Endothelial cell of umbilical vein (primary cell): ENCODE data around the gene ZDHHC19. TPM values are rescaled to one million over a fixed set of nuclear protein-coding genes. Genes with fewer than 3 reads are reported as not detected.

Experiments used
- BruUV-seq: library from RNA; stranded (reverse); fragments of 400-500 nt; replicated peaks from 2 replicates; lab custom pipeline; 2021; lab: Mats Ljungman, UMichigan
- CTCF ChIA-PET: fragments of 300-600, 350-600 bp; sonication (Branson Sonifier 250); formaldehyde crosslinking; loops from one replicate; lab custom pipeline; 2021; ENCODE audit warnings: antibody characterized with exemption, inconsistent platforms; lab: Charles Lee
- POLR2A ChIA-PET: fragments of 300-600, 350-600 bp; sonication (Branson Sonifier 250); formaldehyde crosslinking; loops from one replicate; lab custom pipeline; 2021; ENCODE audit warnings: antibody characterized with exemption, inconsistent platforms; lab: Charles Lee
- DNase-seq: peaks from one replicate; pipeline ENCODE4 v3.0.0-alpha.2; 2011; ENCODE audit warnings: low read depth, low spot score
- FAIRE-seq: peaks from 2 replicates; lab custom pipeline; 2011; peaks lifted over from hg19 to GRCh38; lab: Jason Lieb, UNC
- H2AFZ ChIP-seq: 2 replicates; pipeline ENCODE4 v1.6.0; 2012; ENCODE audit warnings: low read depth, low read length, control low read depth, inconsistent platforms
- H3K27ac ChIP-seq: 2 replicates; pipeline ENCODE4 v1.5.1; 2011; ENCODE audit warnings: low read depth, mild to moderate bottlenecking, control low read depth, low read length, moderate library complexity; ENCODE audit not compliant: insufficient read depth
- H3K27me3 ChIP-seq, 2 experiments: 2 replicates each; pipeline versions ENCODE4 v1.6.0 to v1.6.1; 2011; ENCODE audit warnings: low read length in 2 of 2, mixed read lengths in 1 of 2; ENCODE audit not compliant: control insufficient read depth in 2 of 2, insufficient read depth in 2 of 2
- H3K36me3 ChIP-seq, 2 experiments: 2 replicates in 1 of 2; 3 replicates in 1 of 2; pipeline ENCODE4 v1.5.1; 2011; ENCODE audit warnings: low read length in 2 of 2, mild to moderate bottlenecking in 1 of 2, moderate library complexity in 1 of 2; ENCODE audit not compliant: control insufficient read depth in 2 of 2, insufficient read depth in 2 of 2; ENCODE audit errors: extremely low read depth in 1 of 2
- H3K4me1 ChIP-seq: 3 replicates; pipeline ENCODE4 v1.5.1; 2011; ENCODE audit warnings: mild to moderate bottlenecking, low read length; ENCODE audit not compliant: control insufficient read depth, insufficient read depth; ENCODE audit errors: extremely low read depth
- H3K4me2 ChIP-seq: 2 replicates; pipeline ENCODE4 v1.6.1; 2011; ENCODE audit warnings: low read length, control low read depth, mixed read lengths; ENCODE audit not compliant: insufficient read depth
- H3K4me3 ChIP-seq, 3 experiments: fragments of 200-600 bp in 1 of 3; sonication (generic), shearing (Covaris generic) in 1 of 3; replicated peaks in 1 of 3; 2 replicates each; pipeline ENCODE4 v1.5.1; 2011 to 2016; ENCODE audit warnings: control low read depth in 3 of 3, low read length in 3 of 3, mild to moderate bottlenecking in 2 of 3, inconsistent platforms in 1 of 3, low read depth in 1 of 3, moderate library complexity in 1 of 3; ENCODE audit not compliant: insufficient read depth in 1 of 3
- H3K79me2 ChIP-seq: 2 replicates; pipeline ENCODE4 v1.6.0; 2012; ENCODE audit warnings: low read length, inconsistent platforms; ENCODE audit not compliant: control insufficient read depth, insufficient read depth
- H3K9ac ChIP-seq: replicated peaks from 2 replicates; pipeline ENCODE3; 2011; ENCODE audit warnings: low read length, control low read depth; ENCODE audit not compliant: insufficient read depth; ENCODE audit errors: extremely low read depth
- H3K9me1 ChIP-seq: replicated peaks from 3 replicates; pipeline ENCODE4 v1.6.0; 2011; ENCODE audit warnings: mild to moderate bottlenecking, low read length; ENCODE audit not compliant: control insufficient read depth, insufficient read depth; ENCODE audit errors: extremely low read depth
- H3K9me3 ChIP-seq: replicated peaks from 2 replicates; pipeline ENCODE4 v1.5.1; 2012; ENCODE audit warnings: low read length, inconsistent platforms; ENCODE audit not compliant: control insufficient read depth, insufficient read depth
- H4K20me1 ChIP-seq: replicated peaks from 2 replicates; pipeline ENCODE3; 2011; ENCODE audit warnings: mild to moderate bottlenecking, low read length; ENCODE audit not compliant: control insufficient read depth, insufficient read depth; ENCODE audit errors: extremely low read depth
- CTCF ChIP-seq, 2 donors: IDR thresholded peaks; 1 replicate in 1 of 2; 2 replicates in 1 of 2; pipeline ENCODE4 v1.5.1; 2011; ENCODE audit warnings: low read length in 2 of 2, mild to moderate bottlenecking in 2 of 2, moderate library complexity in 2 of 2, control low read depth in 1 of 2, inconsistent platforms in 1 of 2, low read depth in 1 of 2; ENCODE audit not compliant: insufficient read depth in 1 of 2; ENCODE audit errors: extremely low read depth in 1 of 2
- EZH2 ChIP-seq: IDR thresholded peaks from 2 replicates; pipeline ENCODE4 v1.6.1; 2012; ENCODE audit warnings: borderline replicate concordance, low read depth, mild to moderate bottlenecking, moderate library complexity, low read length, inconsistent platforms; ENCODE audit not compliant: severe bottlenecking
- FOS ChIP-seq: IDR thresholded peaks from 2 replicates; pipeline ENCODE4 v1.6.1; 2011; ENCODE audit warnings: mild to moderate bottlenecking, low read length, moderate library complexity, borderline replicate concordance; ENCODE audit not compliant: insufficient read depth
- GATA2 ChIP-seq: IDR thresholded peaks from 2 replicates; pipeline ENCODE4 v1.7.0; 2011; ENCODE audit warnings: low read depth, mild to moderate bottlenecking, moderate library complexity, mixed read lengths, low read length; ENCODE audit not compliant: insufficient read length, insufficient read depth
- JUN ChIP-seq: IDR thresholded peaks from 2 replicates; pipeline ENCODE4 v1.6.1; 2011; ENCODE audit warnings: borderline replicate concordance, low read depth; ENCODE audit not compliant: insufficient read length, insufficient read depth
- MAX ChIP-seq: IDR thresholded peaks from 2 replicates; pipeline ENCODE4 v1.6.1; 2011; ENCODE audit not compliant: insufficient read depth, insufficient read length
- MYC ChIP-seq: IDR thresholded peaks from one replicate; pipeline ENCODE4 v1.6.1; 2011; ENCODE audit warnings: mild to moderate bottlenecking, low read depth, low read length
- POLR2A ChIP-seq: IDR thresholded peaks from 2 replicates; pipeline ENCODE4 v1.6.1; 2012; ENCODE audit warnings: low read depth, mild to moderate bottlenecking, control low read depth, low read length
- POLR2AphosphoS5 ChIP-seq: IDR thresholded peaks from 2 replicates; pipeline ENCODE4 v1.6.1; 2012; ENCODE audit warnings: low read depth, mild to moderate bottlenecking, control low read depth, low read length, moderate library complexity; ENCODE audit not compliant: insufficient read depth
- dilution Hi-C: fragments of 300-500 bp; cut with MboI; formaldehyde crosslinking; loops from one replicate; pipeline ENCODE4 v1.15.0; 2019; ENCODE audit warnings: low sequenced_read_pairs; ENCODE audit not compliant: extremely low pct_ligation_motif_present
- intact Hi-C: fragments of 100-400 bp; cut with micrococcal nuclease; formaldehyde crosslinking; loops from one replicate; pipeline ENCODE4 v1.10.0; 2022
- polyA plus RNA-seq, 4 experiments: library from polyadenylated mRNA; depleted of rRNA in 3 of 4; stranded (reverse) in 3 of 4; unstranded in 1 of 4; fragments of >200 nt; gene quantifications; 2 replicates each; pipeline versions ENCODE4 v1.2.1 to v1.2.3, GENCODE V29; 2011 to 2012; ENCODE audit warnings: missing spikeins in 1 of 4
- total RNA-seq: library from RNA; stranded (reverse); gene quantifications from 2 replicates; pipeline ENCODE4 v1.2.3, GENCODE V29; 2021

The ZDHHC19 gene
- total and polyA plus RNA-seq, 2 donors (not counting 3 experiments of a cell fraction or from before 2014, with no cell fraction given) = not detected

GRCh38 chr3:196192036-196192523, 19.1 kb downstream of the ZDHHC19 start:
- H3K27me3 ChIP-seq = no peaks in the 10 kb centered on the region
- DNase-seq (no peak), FAIRE-seq (no peak)
- H3K79me2 ChIP-seq = no peaks in the 10 kb centered on the region
- H3K9me1 ChIP-seq = no peaks in the 10 kb centered on the region
- no peaks in the 10 kb centered on the region for H4K20me1 ChIP-seq
- H3K4me2 ChIP-seq = no peak overlapping the region
- H3K27ac ChIP-seq = no peak overlapping the region
- intact Hi-C loops = no loop called here
- TF ChIP-seq POLR2AphosphoS5 (no peak), EZH2 (no peak), MYC (no peak), POLR2A (no peak), MAX (no peak), JUN (no peak), GATA2 (no peak), CTCF (IDR thresholded peaks at IDR 0.05; ENCODE audit: extremely low read depth in 1 of 2, insufficient read depth in 1 of 2, low read depth in 1 of 2, low read length in 2 of 2) (no peak), FOS (no peak)
- ChIA-PET CTCF (interaction anchor here (3.1 kb wide), 1 partner anchor 119 kb away, joined by 20 read pairs; no protein-coding TSS in a partner anchor), POLR2A (no interaction called here)
- no peak overlapping the region for H2AFZ ChIP-seq
- BruUV-seq = no TSS peak
- no peaks in the 10 kb centered on the region for H3K36me3 ChIP-seq
- no peaks in the 10 kb centered on the region for H3K4me1 ChIP-seq
- dilution Hi-C loops = no loop called here
- no peak overlapping the region for H3K9ac ChIP-seq
- no peak overlapping the region for H3K4me3 ChIP-seq
- no peaks in the 10 kb centered on the region for H3K9me3 ChIP-seq
